GM12878 (cell line): Measurements from ENCODE around the gene TCEA2. TPM values are rescaled to one million over a fixed set of nuclear protein-coding genes. Genes with fewer than 3 reads are reported as not detected.

Experiments used
- ATAC-seq: fragments of 200-7000 bp; cut with Tn5 transposase; 3 replicates; pipeline ENCODE4 v1.9.1; 2020; ENCODE audit warnings: mild to moderate bottlenecking, moderate library complexity
- BruUV-seq: library from RNA; stranded (reverse); fragments of 400-500 nt; replicated peaks from 2 replicates; lab custom pipeline; 2021; lab: Mats Ljungman, UMichigan
- CTCF ChIA-PET: fragments of 300-600 bp; sonication (Branson Sonifier 250); formaldehyde crosslinking; extraction: SDS; loops from one replicate; lab custom pipeline; 2021; ENCODE audit warnings: inconsistent platforms; lab: Yijun Ruan, JAX
- POLR2A ChIA-PET: fragments of 350-600 bp; formaldehyde crosslinking; extraction: SDS; loops from one replicate; lab custom pipeline; 2021; ENCODE audit warnings: inconsistent platforms; lab: Charles Lee
- RAD21 ChIA-PET: fragments of 300-600 bp; sonication (Branson Sonifier 250); formaldehyde crosslinking; loops from one replicate; lab custom pipeline; 2023; ENCODE audit warnings: antibody characterized with exemption; ENCODE audit not compliant: unreplicated experiment; lab: Charles Lee
- SMC1A ChIA-PET: fragments of 300-600 bp; sonication (Branson Sonifier 250); formaldehyde crosslinking; loops from one replicate; lab custom pipeline; 2023; ENCODE audit not compliant: unreplicated experiment, uncharacterized antibody; lab: Charles Lee
- DNase-seq: peaks from one replicate; pipeline ENCODE4 v3.0.0-alpha.2; 2011; ENCODE audit warnings: low read depth, low spot score
- FAIRE-seq: peaks from 3 replicates; lab custom pipeline; 2011; peaks lifted over from hg19 to GRCh38; lab: Jason Lieb, UNC
- H2AFZ ChIP-seq: 2 replicates; pipeline ENCODE4 v1.6.0; 2011; ENCODE audit warnings: low read depth, low read length, control low read depth; ENCODE audit not compliant: control insufficient read depth
- H3K27ac ChIP-seq: 2 replicates; pipeline ENCODE4 v1.5.1; 2011; ENCODE audit warnings: control low read depth; ENCODE audit not compliant: control insufficient read depth, insufficient read depth
- H3K27me3 ChIP-seq, 2 experiments: replicated peaks in 1 of 2; 2 replicates each; pipeline versions ENCODE4 v1.6.0 to v1.6.1; 2011; ENCODE audit warnings: low read length in 1 of 2; ENCODE audit not compliant: control insufficient read depth in 2 of 2, insufficient read depth in 2 of 2
- H3K36me3 ChIP-seq, 2 experiments: 2 replicates each; pipeline ENCODE4 v1.5.1; 2011; ENCODE audit warnings: low read length in 1 of 2; ENCODE audit not compliant: control insufficient read depth in 2 of 2, insufficient read depth in 2 of 2
- H3K4me1 ChIP-seq: 2 replicates; pipeline ENCODE4 v1.6.1; 2011; ENCODE audit warnings: mild to moderate bottlenecking, low read length, moderate library complexity, mixed read lengths; ENCODE audit not compliant: control insufficient read depth, insufficient read depth
- H3K4me2 ChIP-seq: 2 replicates; pipeline ENCODE4 v1.6.0; 2011; ENCODE audit warnings: control low read depth; ENCODE audit not compliant: control insufficient read depth, insufficient read depth
- H3K4me3 ChIP-seq: fragments of 200-600 bp; sonication (generic); 2 replicates; pipeline ENCODE4 v1.5.1; 2016
- H3K79me2 ChIP-seq: 2 replicates; pipeline ENCODE4 v1.6.0; 2011; ENCODE audit warnings: low read length; ENCODE audit not compliant: control insufficient read depth, insufficient read depth
- H3K9ac ChIP-seq: 2 replicates; pipeline ENCODE4 v1.8.0; 2011; ENCODE audit warnings: low read length, control low read depth, mixed read lengths; ENCODE audit not compliant: control insufficient read depth, insufficient read depth
- H3K9me3 ChIP-seq: replicated peaks from 3 replicates; pipeline ENCODE4 v1.5.1; 2011; ENCODE audit warnings: mild to moderate bottlenecking, low read length; ENCODE audit not compliant: control insufficient read depth, insufficient read depth
- H4K20me1 ChIP-seq: 2 replicates; pipeline ENCODE4 v1.6.0; 2011; ENCODE audit not compliant: control insufficient read depth, insufficient read depth
- JUNB ChIP-seq: IDR thresholded peaks from 2 replicates; pipeline ENCODE4 v1.6.1; 2016; ENCODE audit warnings: antibody characterized with exemption, mild to moderate bottlenecking
- SMAD1 ChIP-seq: fragments of 450-650 bp; IDR thresholded peaks from 2 replicates; pipeline ENCODE4 v1.6.1; 2018; ENCODE audit warnings: mild to moderate bottlenecking, low read depth; ENCODE audit not compliant: partially characterized antibody
- WRNIP1 ChIP-seq: IDR thresholded peaks from 2 replicates; pipeline ENCODE4 v1.6.1; 2011; ENCODE audit warnings: low read depth, low read length, improper control_type of control experiment, borderline replicate concordance
- ZNF217 ChIP-seq: fragments of 450-650 bp; IDR thresholded peaks from 2 replicates; pipeline ENCODE4 v1.6.1; 2017; ENCODE audit warnings: antibody characterized with exemption, mild to moderate bottlenecking
- whole genome bisulfite sequencing: methylation state at CpG from one replicate; pipeline ENCODE4 v1.1.6; 2016; ENCODE audit warnings: low lambda C conversion rate; ENCODE audit not compliant: insufficient replicate concordance, insufficient coverage; ENCODE audit errors: missing lambda C conversion rate; 5-methylcytosine and 5-hydroxymethylcytosine counted together
- in situ Hi-C: fragments of 300-500 bp; cut with MboI; formaldehyde crosslinking; loops from 9 replicates; pipeline ENCODE4 v1.14.3; 2018; ENCODE audit warnings: mixed read lengths
- intact Hi-C: fragments of 100-400 bp; cut with micrococcal nuclease; formaldehyde crosslinking; loops from one replicate; pipeline ENCODE4 v1.14.2; 2022; ENCODE audit not compliant: unreplicated experiment
- polyA plus RNA-seq, 11 experiments: library from polyadenylated mRNA; depleted of rRNA in 4 of 11; unstranded in 6 of 11; stranded (reverse) in 5 of 11; fragments of >200 nt; fragmentation: Nextera tagmentation in 4 of 11; fragmentation: Illumina TruSeq in 1 of 11; extraction: Ambion mirVana in 4 of 11; extraction: Trizol in 1 of 11; gene quantifications; 1 replicate in 1 of 11; 2 replicates in 10 of 11; pipeline versions ENCODE4 v1.2.1 to v1.2.3, GENCODE V29; 2011 to 2016; ENCODE audit warnings: inconsistent platforms in 2 of 11, missing spikeins in 2 of 11, low read depth in 1 of 11
- total RNA-seq, 4 experiments: library from RNA; depleted of rRNA in 3 of 4; stranded (reverse); fragments of >200 nt in 3 of 4; fragmentation: Illumina TruSeq in 1 of 4; extraction: Trizol in 1 of 4; gene quantifications; 2 replicates each; pipeline versions ENCODE4 v1.2.1 to v1.2.3, GENCODE V29; 2013 to 2021
- TF ChIP-seq, protein P1 (sequence below): IDR thresholded peaks from 2 replicates; pipeline ENCODE4 v1.6.1; 2012; ENCODE audit warnings: low read depth, low read length, improper control_type of control experiment
- TF ChIP-seq, protein P2 (sequence below): fragments of 450-650 bp; IDR thresholded peaks from 2 replicates; pipeline ENCODE4 v1.6.1; 2016; ENCODE audit warnings: mild to moderate bottlenecking
- TF ChIP-seq, protein P3 (sequence below): fragments of 450-650 bp; conservative IDR thresholded peaks from 2 replicates; pipeline ENCODE4 v1.6.1; 2017; ENCODE audit warnings: mild to moderate bottlenecking, moderate library complexity

TCEA2 gene
- total and polyA plus RNA-seq, 10 of the 15 experiments (the other 5 are each of a cell fraction or from before 2014, with no cell fraction given), result 3.4 to 42.5 (median 13.3) TPM

DNA sequence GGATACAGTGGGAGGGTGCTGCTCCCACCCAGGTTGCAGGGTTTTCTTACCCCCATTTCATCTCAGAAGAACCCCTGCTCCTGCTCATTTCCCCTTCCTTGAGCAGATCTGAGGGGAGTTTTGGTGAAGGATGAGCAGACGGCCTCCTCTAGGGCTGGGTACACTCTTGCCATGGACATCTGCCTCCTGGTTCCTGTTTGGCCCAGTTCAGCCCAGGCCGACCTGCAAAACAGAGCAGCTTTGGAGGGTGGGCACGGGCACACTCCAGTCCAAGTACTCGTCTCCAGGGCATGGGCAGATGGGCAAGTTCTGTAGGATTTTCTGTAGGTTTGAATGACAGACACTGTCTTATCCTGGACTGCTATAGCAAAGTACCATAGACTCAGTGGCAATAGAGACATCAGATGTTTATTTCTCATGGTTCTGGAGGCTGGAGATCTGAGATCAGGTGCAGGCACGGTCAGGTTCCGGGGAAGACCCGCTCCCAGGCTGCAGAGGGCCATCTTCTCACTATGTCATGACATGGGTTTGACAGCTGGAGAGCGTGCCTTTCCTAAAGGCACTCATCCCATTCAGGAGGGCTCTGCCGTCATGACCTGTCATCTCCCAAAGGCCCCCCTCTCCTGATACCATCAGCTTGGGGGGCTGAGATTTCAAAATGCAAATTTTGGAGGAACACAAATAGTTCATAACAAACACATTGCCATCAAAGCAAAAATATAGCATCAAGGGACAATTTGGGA lies 38.1 kb downstream of the TCEA2 start:
- intact Hi-C loops, result no loop called here
- Histone ChIP-seq H4K20me1 (no peaks in the 10 kb centered on the region), H3K9me3 (no peaks in the 10 kb centered on the region), H3K4me2 (no peak overlapping the region), H3K36me3 (no peaks in the 10 kb centered on the region), H3K4me1 (peaks cover 10% of the 10 kb centered on the region), H3K9ac (no peak overlapping the region), H3K4me3 (no peak overlapping the region), H2AFZ (no peak overlapping the region), H3K79me2 (no peaks in the 10 kb centered on the region), H3K27me3 (peaks cover 4 to 11% of the 10 kb centered on the region in 2 experiments; a peak in 3 of 4 replicates), H3K27ac (no peak overlapping the region)
- DNase-seq (no peak), ATAC-seq (no peak), FAIRE-seq (no peak)
- POLR2A ChIA-PET, result no interaction called here
- in situ Hi-C loops, result no loop called here
- 25% methylated on average over 9 of the region's 9 CpGs for WGBS
- TF ChIP-seq, protein P1, sequence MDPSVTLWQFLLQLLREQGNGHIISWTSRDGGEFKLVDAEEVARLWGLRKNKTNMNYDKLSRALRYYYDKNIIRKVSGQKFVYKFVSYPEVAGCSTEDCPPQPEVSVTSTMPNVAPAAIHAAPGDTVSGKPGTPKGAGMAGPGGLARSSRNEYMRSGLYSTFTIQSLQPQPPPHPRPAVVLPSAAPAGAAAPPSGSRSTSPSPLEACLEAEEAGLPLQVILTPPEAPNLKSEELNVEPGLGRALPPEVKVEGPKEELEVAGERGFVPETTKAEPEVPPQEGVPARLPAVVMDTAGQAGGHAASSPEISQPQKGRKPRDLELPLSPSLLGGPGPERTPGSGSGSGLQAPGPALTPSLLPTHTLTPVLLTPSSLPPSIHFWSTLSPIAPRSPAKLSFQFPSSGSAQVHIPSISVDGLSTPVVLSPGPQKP, result no peak
- TF ChIP-seq JUNB, result no peak
- TF ChIP-seq, protein P2, sequence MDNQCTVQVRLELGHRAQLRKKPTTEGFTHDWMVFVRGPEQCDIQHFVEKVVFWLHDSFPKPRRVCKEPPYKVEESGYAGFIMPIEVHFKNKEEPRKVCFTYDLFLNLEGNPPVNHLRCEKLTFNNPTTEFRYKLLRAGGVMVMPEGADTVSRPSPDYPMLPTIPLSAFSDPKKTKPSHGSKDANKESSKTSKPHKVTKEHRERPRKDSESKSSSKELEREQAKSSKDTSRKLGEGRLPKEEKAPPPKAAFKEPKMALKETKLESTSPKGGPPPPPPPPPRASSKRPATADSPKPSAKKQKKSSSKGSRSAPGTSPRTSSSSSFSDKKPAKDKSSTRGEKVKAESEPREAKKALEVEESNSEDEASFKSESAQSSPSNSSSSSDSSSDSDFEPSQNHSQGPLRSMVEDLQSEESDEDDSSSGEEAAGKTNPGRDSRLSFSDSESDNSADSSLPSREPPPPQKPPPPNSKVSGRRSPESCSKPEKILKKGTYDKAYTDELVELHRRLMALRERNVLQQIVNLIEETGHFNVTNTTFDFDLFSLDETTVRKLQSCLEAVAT, result no peak
- TF ChIP-seq, protein P3, sequence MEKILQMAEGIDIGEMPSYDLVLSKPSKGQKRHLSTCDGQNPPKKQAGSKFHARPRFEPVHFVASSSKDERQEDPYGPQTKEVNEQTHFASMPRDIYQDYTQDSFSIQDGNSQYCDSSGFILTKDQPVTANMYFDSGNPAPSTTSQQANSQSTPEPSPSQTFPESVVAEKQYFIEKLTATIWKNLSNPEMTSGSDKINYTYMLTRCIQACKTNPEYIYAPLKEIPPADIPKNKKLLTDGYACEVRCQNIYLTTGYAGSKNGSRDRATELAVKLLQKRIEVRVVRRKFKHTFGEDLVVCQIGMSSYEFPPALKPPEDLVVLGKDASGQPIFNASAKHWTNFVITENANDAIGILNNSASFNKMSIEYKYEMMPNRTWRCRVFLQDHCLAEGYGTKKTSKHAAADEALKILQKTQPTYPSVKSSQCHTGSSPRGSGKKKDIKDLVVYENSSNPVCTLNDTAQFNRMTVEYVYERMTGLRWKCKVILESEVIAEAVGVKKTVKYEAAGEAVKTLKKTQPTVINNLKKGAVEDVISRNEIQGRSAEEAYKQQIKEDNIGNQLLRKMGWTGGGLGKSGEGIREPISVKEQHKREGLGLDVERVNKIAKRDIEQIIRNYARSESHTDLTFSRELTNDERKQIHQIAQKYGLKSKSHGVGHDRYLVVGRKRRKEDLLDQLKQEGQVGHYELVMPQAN, result no peak
- TF ChIP-seq ZNF217, result no peak
- no peak for TF ChIP-seq SMAD1
- no peak for TF ChIP-seq WRNIP1
- RAD21 ChIA-PET, result interaction anchor here (1.0 to 1.9 kb wide), 7 partner anchors 11 to 121 kb away, joined by 3 to 7 read pairs (median 5); partner anchors contain the start of genes LKAAEAR1, OPRL1, RGS19 and SAMD10
- BruUV-seq, result no TSS peak
- SMC1A ChIA-PET, result interaction anchor here (1.5 to 1.7 kb wide), 3 partner anchors 19 to 21 kb away, joined by 3 to 7 read pairs (median 5); partner anchors contain the start of genes OPRL1 and RGS19
- CTCF ChIA-PET, result interaction anchor here (0.6 to 2.6 kb wide), 8 partner anchors 10 to 148 kb away, joined by 3 to 16 read pairs (median 4); partner anchors contain the start of gene LKAAEAR1
